GM12873 (cell line): ENCODE results near the gene IL6ST.

Experiments used
- CTCF ChIP-seq: IDR thresholded peaks from 2 replicates; pipeline ENCODE4 v1.5.1; 2012; ENCODE audit warnings: low read depth, mild to moderate bottlenecking, moderate library complexity, low read length, control low read depth; ENCODE audit not compliant: insufficient read depth; ENCODE audit errors: missing control alignments

IL6ST gene

GRCh38 chr5:55900776-55901175, 94.0 kb downstream of the IL6ST start:
- TF ChIP-seq CTCF, result no peak

DNA sequence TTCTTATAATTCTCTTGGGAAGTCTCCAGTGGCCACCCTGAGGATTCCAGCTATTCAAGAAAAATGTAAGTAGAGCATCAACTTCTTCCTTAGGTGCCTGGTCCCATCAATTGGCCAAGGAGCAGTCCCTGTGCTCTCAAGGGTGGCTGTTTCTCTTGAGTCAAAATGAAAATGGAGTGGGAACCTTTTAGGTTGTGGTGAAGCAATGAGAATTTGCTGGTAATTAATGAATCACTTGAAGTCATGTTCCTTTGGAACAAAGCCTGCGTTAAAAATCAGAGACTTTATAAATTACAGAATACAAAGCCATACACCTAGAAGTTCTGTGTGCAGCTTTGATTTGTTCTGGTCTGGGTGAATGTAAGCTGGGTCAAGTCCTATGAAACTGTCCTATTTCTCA, 94.7 kb downstream of the IL6ST start:
- no peak for TF ChIP-seq CTCF

DNA sequence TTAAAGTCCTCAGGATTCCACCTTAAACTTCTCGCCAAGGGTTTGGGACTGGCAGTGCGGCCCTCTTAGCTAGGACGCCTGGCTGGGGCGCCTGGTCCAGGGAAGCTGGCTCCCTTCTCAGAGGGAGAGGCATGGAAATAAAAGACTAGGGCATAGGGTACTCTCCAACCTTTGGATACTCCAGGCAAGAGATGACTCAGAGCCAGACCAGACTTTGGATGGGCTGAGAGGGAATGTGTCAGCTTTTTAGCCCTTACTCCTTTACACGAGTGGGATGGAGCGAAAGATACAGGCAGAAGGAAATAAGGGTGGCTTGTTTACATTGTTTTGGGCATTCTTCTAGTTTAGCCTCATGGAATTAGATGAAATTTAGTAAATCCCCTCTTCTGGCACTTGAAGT, 95.4 kb downstream of the IL6ST start:
- TF ChIP-seq CTCF, result no peak

- TF ChIP-seq CTCF, result no peak
Measured at GRCh38 chr5:55897905-55898304, 96.9 kb downstream of the IL6ST start.

DNA sequence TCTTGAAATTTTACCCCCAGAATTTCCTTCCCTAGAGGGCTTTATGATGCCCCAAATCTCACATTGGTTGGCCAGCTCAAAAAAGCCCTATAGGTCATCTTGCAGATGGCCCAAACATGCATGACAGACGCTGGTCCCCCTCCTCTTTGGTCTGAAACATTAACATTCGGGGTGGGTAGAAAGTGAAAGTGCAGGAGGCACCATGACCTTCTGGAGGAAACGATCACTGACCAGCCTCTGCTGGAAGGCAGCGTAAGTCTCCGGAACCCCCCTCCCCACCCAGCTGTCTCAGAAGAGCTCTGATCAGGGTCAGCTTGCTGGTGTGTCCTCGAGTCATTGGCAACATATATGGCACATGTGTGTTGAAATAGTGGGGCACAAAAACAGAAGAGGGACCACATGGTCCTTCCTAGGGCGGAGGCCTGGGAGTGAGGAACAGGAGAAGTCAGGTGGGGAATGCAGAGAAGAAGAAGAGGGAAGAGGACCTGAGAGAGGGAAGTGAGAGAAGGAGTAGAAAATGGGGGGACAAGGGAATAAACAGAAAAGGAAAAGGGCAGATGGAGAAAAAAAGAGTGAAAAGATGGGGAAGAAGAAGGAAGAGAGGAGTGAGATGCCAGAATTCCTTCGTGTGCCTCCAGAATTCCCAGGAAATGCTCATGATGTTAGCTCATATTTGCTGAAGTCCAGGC, 97.4 kb downstream of the IL6ST start:
- no peak for TF ChIP-seq CTCF

GRCh38 chr5:55896663-55897062, 98.1 kb downstream of the IL6ST start:
- TF ChIP-seq CTCF, result no peak

GRCh38 chr5:55896238-55896637, 98.5 kb downstream of the IL6ST start:
- no peak for TF ChIP-seq CTCF

- TF ChIP-seq CTCF, result no peak
Measured at GRCh38 chr5:55895346-55895745, 99.4 kb downstream of the IL6ST start.
